HG03103 (cell line): ENCODE data around the gene TBC1D10A.
A peak's percentile ranks its signal among the peaks of the same experiment; 100 is the strongest.

Experiments
- ATAC-seq: cut with Tn5 transposase; IDR thresholded peaks from one replicate; pipeline ENCODE4 v1.9.1; 2021; ENCODE audit warnings: low read depth; ENCODE audit not compliant: unreplicated experiment

Gene TBC1D10A

GRCh38 chr22:30270832-30271231 lies 55.9 kb downstream of the TBC1D10A start:
- ATAC-seq: no peak

- no peak for ATAC-seq
Measured at GRCh38 chr22:30268331-30268730, 58.4 kb downstream of the TBC1D10A start.

GRCh38 chr22:30267382-30268302 lies 59.1 kb downstream of the TBC1D10A start:
- no peak for ATAC-seq

GRCh38 chr22:30266445-30267381 lies 60.0 kb downstream of the TBC1D10A start, which contains the start of gene OSM:
Gene OSM (minus strand): TSS chr22:30266851. CDS start chr22:30266799, 52 bp downstream.
- no peak for ATAC-seq

GRCh38 chr22:30265823-30266444 lies 60.8 kb downstream of the TBC1D10A start:
- ATAC-seq: peak; percentile 49

GRCh38 chr22:30265131-30265720 lies 61.5 kb downstream of the TBC1D10A start:
- ATAC-seq: no peak

GRCh38 chr22:30263883-30264282 lies 62.9 kb downstream of the TBC1D10A start:
- no peak for ATAC-seq

- ATAC-seq: no peak
Measured at GRCh38 chr22:30262917-30263741, 63.6 kb downstream of the TBC1D10A start.

GRCh38 chr22:30262112-30262511 lies 64.6 kb downstream of the TBC1D10A start:
- no peak for ATAC-seq

- no peak for ATAC-seq
Measured at GRCh38 chr22:30261134-30261533, 65.6 kb downstream of the TBC1D10A start.

GRCh38 chr22:30260682-30261081 lies 66.1 kb downstream of the TBC1D10A start:
- ATAC-seq: no peak

- ATAC-seq: no peak
Measured at GRCh38 chr22:30260276-30260675, 66.5 kb downstream of the TBC1D10A start.

- no peak for ATAC-seq
Measured at GRCh38 chr22:30254314-30254713, 72.4 kb downstream of the TBC1D10A start.

GRCh38 chr22:30253205-30253852 lies 73.4 kb downstream of the TBC1D10A start:
- no peak for ATAC-seq

GRCh38 chr22:30252411-30253204 lies 74.1 kb downstream of the TBC1D10A start:
- ATAC-seq: no peak

GRCh38 chr22:30251711-30252110 lies 75.0 kb downstream of the TBC1D10A start:
- ATAC-seq: no peak

- no peak for ATAC-seq
Measured at GRCh38 chr22:30250661-30251267, 76.0 kb downstream of the TBC1D10A start.
